ENCODE results near the gene VEZF1. TPM values are rescaled to one million over a fixed set of nuclear protein-coding genes. Genes with fewer than 3 reads are reported as not detected.
A peak's percentile ranks its signal among the peaks of the same experiment; 100 is the strongest.

Gene VEZF1
- total and polyA plus RNA-seq, 2 of the 8 experiments (the other 6 are each of a cell fraction or from before 2014, with no cell fraction given) = 28.9 to 61.9 TPM

GRCh38 chr17:57997085-57997809, 9.2 kb upstream of the VEZF1 start:
- no peak for FAIRE-seq
- no peak overlapping the region for H3K9ac ChIP-seq (replicated peaks in 1 of 4; ENCODE audit: extremely low read depth in 1 of 4, low read depth in 3 of 4, low read length in 3 of 4)
- no peak overlapping the region for H2BK5ac ChIP-seq (ENCODE audit: low read depth, low read length)
- no peak overlapping the region for H4K91ac ChIP-seq (replicated peaks; ENCODE audit: insufficient read length, low read length)
- no peak overlapping the region for H3K4me2 ChIP-seq (ENCODE audit: insufficient read depth in 1 of 2, low read depth in 2 of 2, low read length in 2 of 2)
- peaks cover 0 to 8% of the 10 kb centered on the region in 2 experiments; a peak in 1 of 4 replicates for H3K79me2 ChIP-seq (ENCODE audit: control insufficient read depth in 1 of 2, insufficient read depth in 2 of 2, low read length in 2 of 2)
- ChIA-PET POLR2A (ENCODE audit: partially characterized antibody) (interaction anchor here (0.6 to 28.0 kb wide), 20 partner anchors 6 to 164 kb away, joined by 3 to 672 read pairs (median 4); partner anchors contain the start of genes CUEDC1, DYNLL2, MRPS23 and SRSF1), CTCF (ENCODE audit: partially characterized antibody) (interaction anchor here (0.9 to 15.0 kb wide), 19 partner anchors 7 to 141 kb away, joined by 3 to 384 read pairs (median 5); partner anchors contain the start of gene MRPS23)
- no peak overlapping the region for H3K56ac ChIP-seq (replicated peaks; ENCODE audit: insufficient read length, low read depth, low read length)
- H2BK12ac ChIP-seq (ENCODE audit: low read depth, low read length) = no peak overlapping the region
- H3K4me3 ChIP-seq (ENCODE audit: extremely low read depth in 1 of 4, insufficient read depth in 2 of 4, low read depth in 3 of 4, low read length in 4 of 4) = no peak overlapping the region
- peaks cover 0 to 37% (median 15%) of the 10 kb centered on the region in 4 experiments; a peak in 4 of 8 replicates for H3K36me3 ChIP-seq (ENCODE audit: control insufficient read depth in 2 of 4, insufficient read depth in 4 of 4, low read length in 3 of 4)
- H3K18ac ChIP-seq (ENCODE audit: extremely low read depth, low read length) = no peak overlapping the region
- TF ChIP-seq POLR2A (IDR thresholded peaks at IDR 0.05; ENCODE audit: control extremely low read depth in 1 of 2, low read depth in 2 of 2, low read length in 2 of 2) (peak in 1 of 2 experiments; percentile 36; a peak in 2 of 3 replicates), TAF7 (optimal IDR thresholded peaks at IDR 0.05; ENCODE audit: borderline replicate concordance, low read depth, low read length) (no peak), ZNF274 (IDR thresholded peaks at IDR 0.05; ENCODE audit: borderline replicate concordance, extremely low read depth, low read length) (no peak), RBBP5 (IDR thresholded peaks at IDR 0.05; ENCODE audit: borderline replicate concordance, low read depth, low read length) (no peak), SIN3A (conservative IDR thresholded peaks at IDR 0.05 in 1 of 2, IDR thresholded peaks at IDR 0.05 in 1 of 2; ENCODE audit: low read depth in 1 of 2, low read length in 2 of 2) (no peak), RFX5 (IDR thresholded peaks at IDR 0.05; ENCODE audit: borderline replicate concordance, low read depth, low read length) (no peak), POU5F1 (IDR thresholded peaks at IDR 0.05; ENCODE audit: low read depth, low read length) (no peak), SP2 (IDR thresholded peaks at IDR 0.05; ENCODE audit: low read length) (no peak)
- H2AFZ ChIP-seq (ENCODE audit: low read length) = no peak overlapping the region
- no peak overlapping the region for H2BK15ac ChIP-seq (ENCODE audit: low read length)
- H3K27me3 ChIP-seq (replicated peaks in 1 of 4; ENCODE audit: control insufficient read depth in 3 of 4, extremely low read depth in 1 of 4, insufficient read depth in 3 of 4, low read length in 3 of 4) = no peaks in the 10 kb centered on the region
- H4K20me1 ChIP-seq (replicated peaks in 1 of 2; ENCODE audit: control insufficient read depth in 1 of 2, insufficient read depth in 2 of 2, low read length in 2 of 2) = peaks cover 4 to 6% of the 10 kb centered on the region in 2 experiments
- DNase-seq (ENCODE audit: low read depth in 1 of 2, low spot score in 2 of 2) = no peak
- H3K4me1 ChIP-seq (replicated peaks in 1 of 4; ENCODE audit: control insufficient read depth in 3 of 4, insufficient read depth in 4 of 4, low read length in 3 of 4) = peaks cover 0 to 9% (median 0%) of the 10 kb centered on the region in 4 experiments; a peak in 1 of 7 replicates
- no peak overlapping the region for H2BK120ac ChIP-seq (replicated peaks; ENCODE audit: low read depth, low read length)
- H4K5ac ChIP-seq (ENCODE audit: insufficient read length, low read depth, low read length) = no peak overlapping the region
- H2BK20ac ChIP-seq (ENCODE audit: low read length) = no peak overlapping the region
- no peaks in the 10 kb centered on the region for H3K79me1 ChIP-seq (ENCODE audit: low read depth, low read length)
- no peak overlapping the region for H3K4ac ChIP-seq (replicated peaks; ENCODE audit: insufficient read length, low read depth, low read length)
- no peak overlapping the region for H3K27ac ChIP-seq (ENCODE audit: low read depth, low read length)
- no peak overlapping the region for H3K23ac ChIP-seq (ENCODE audit: insufficient read length)
- H3K9me3 ChIP-seq (ENCODE audit: insufficient read depth in 2 of 2, low read depth in 1 of 2, low read length in 1 of 2) = no peaks in the 10 kb centered on the region
- 87% methylated on average over 3 of the region's 3 CpGs; no CpG with 5 or more reads in 1 of the 2 experiments for WGBS, 2 experiments (ENCODE audit: extremely low coverage in 1 of 2, insufficient coverage in 1 of 2, insufficient read length in 1 of 2, insufficient replicate concordance in 2 of 2, low coverage in 1 of 2, low lambda C conversion rate in 2 of 2, missing lambda C conversion rate in 1 of 2)
- no peak overlapping the region for H2AK5ac ChIP-seq (ENCODE audit: low read depth, low read length)
- H4K8ac ChIP-seq (ENCODE audit: extremely low read depth, insufficient read depth, low read length) = no peak overlapping the region
- H3K14ac ChIP-seq (ENCODE audit: insufficient read length) = no peak overlapping the region
- H3K23me2 ChIP-seq (ENCODE audit: low read depth, low read length) = no peaks in the 10 kb centered on the region

All from H1 (cell line).